ENCODE results near the gene TMEM53. TPM values are rescaled to one million over a fixed set of nuclear protein-coding genes. Genes with fewer than 3 reads are reported as not detected.
A peak's percentile ranks its signal among the peaks of the same experiment; 100 is the strongest.

The TMEM53 gene
- total RNA-seq, 1 donor from 2014 or later = 3.8 TPM

GRCh38 chr1:44631647-44632539 is 42.4 kb downstream of the TMEM53 start:
- DNase-seq (ENCODE audit: low read depth in 2 of 2) = peak; percentile 91

GRCh38 chr1:44631333-44631646 is 43.0 kb downstream of the TMEM53 start:
- DNase-seq (ENCODE audit: low read depth in 2 of 2) = no peak

GRCh38 chr1:44630116-44630515 is 44.2 kb downstream of the TMEM53 start:
- no peak for DNase-seq (ENCODE audit: low read depth in 2 of 2)

- DNase-seq (ENCODE audit: low read depth in 2 of 2) = no peak
Measured at GRCh38 chr1:44628962-44629756, 45.1 kb downstream of the TMEM53 start.

DNA sequence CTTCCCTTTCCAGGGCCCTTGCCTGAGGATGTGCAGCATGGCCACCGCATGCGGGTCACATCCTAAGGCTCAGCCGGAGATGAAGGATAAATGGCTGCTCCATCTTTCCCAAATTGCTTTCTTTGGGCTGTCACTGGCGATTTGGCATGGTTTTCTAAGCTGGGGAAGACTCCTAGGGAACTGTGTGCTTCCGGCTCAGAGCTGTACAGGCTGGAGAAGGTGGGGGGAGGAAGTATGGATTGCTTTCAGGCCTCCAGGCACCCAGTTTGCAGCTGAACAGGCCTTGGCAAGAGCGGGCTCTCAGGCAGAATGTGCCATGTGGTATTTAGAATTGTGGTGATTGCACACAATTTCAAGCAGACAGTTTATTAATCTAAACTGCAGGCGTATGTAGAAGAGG is 48.9 kb downstream of the TMEM53 start:
- no peak for DNase-seq (ENCODE audit: low read depth in 2 of 2)

- no peak for DNase-seq (ENCODE audit: low read depth in 2 of 2)
Measured at GRCh38 chr1:44624268-44624901, 49.9 kb downstream of the TMEM53 start.

- no peak for DNase-seq (ENCODE audit: low read depth in 2 of 2)
Measured at GRCh38 chr1:44621841-44622286, 52.4 kb downstream of the TMEM53 start.

DNA sequence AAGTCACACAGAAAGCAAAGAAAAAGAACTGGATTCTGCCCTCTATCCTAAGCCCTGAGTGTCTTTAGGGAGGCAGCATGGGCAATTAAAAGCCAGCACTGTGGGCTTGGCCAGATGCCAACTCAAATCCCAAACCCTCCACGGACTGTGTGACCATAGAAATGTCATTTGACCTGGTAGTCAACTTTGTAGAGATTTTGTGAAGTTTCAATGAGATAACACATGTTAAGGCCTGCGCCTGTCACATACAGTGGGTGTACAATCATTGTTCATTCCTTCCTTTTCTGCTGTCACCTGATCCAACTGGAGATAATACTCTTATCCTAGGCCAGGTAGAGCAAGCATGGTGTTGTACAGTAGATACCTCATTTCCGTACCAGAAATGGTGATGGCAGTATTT is 54.2 kb downstream of the TMEM53 start:
- DNase-seq (ENCODE audit: low read depth in 2 of 2) = no peak

DNA sequence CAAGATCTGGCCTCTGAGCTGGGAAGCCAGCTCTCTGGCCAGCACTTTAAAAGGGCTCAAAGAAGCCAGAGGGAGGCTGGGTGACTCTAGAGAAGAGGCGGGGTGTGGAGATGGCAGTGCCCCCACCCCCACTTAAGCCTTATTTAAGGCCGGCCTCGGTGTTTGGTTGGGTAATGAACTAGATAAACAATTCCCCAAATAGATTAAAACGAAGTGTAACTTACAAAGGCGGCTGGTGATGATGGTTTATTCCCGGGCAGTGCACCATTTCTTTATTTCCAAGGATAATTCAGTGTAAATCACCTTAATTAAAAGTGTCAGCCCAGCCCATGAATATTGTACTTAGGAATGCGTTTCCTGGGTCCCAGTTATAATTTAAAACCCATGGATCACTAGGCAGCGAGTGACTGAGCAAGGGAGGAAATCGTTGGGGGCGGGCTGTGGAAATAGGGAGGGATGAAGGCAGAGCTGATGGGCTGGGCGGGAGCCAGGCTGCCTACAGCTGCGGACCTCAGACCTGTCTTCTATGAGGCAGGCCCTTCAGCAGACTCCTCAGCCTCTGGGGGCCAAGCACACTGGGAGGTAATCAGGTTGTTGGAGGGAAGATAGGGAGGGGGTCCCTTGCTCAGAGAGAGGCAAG is 54.9 kb downstream of the TMEM53 start:
- DNase-seq (ENCODE audit: low read depth in 2 of 2) = no peak

GRCh38 chr1:44617703-44618029 is 56.6 kb downstream of the TMEM53 start:
- DNase-seq (ENCODE audit: low read depth in 2 of 2) = no peak

GRCh38 chr1:44616991-44617702 is 57.1 kb downstream of the TMEM53 start:
- DNase-seq (ENCODE audit: low read depth in 2 of 2) = no peak

GRCh38 chr1:44616284-44616990 is 57.8 kb downstream of the TMEM53 start:
- DNase-seq (ENCODE audit: low read depth in 2 of 2) = no peak

DNA sequence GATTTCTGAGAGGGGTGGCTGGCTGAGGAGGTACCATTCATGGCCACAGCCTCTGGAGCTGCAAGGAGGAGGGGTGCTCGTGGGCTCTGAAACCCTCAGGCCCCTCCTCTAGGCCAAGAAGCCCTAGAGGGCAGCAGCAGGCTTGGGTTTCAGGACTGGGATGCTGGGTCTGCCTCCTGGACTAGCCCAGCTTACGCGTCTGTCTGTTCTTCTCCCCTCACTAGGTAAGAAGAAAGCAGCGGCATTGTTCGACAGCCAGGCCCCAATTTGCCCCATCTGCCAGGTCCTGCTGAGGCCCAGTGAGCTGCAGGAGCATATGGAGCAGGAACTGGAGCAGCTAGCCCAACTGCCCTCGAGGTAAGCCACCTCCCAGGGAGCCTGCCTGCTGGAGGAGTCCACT is 60.3 kb downstream of the TMEM53 start:
- no peak for DNase-seq (ENCODE audit: low read depth in 2 of 2)

DNA sequence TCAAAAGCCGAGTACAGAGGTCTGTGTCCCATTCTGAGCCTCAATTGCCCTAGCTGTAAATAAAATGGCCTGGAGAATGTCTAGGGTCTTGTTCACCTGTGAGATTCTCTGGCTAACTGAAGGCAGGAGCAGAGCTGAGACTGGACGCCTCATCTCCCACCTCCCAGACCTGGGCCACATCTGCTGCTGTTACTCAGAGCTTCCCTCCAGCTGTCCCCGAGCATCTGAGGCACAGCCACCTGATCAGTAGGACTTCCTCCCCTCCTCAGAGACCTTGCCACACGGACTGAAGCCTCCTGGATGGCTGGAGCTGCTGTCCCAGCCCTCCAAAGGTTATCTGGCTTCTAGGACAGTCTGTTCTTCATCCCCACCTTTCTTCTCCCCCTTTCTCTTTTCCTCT is 62.4 kb downstream of the TMEM53 start:
- no peak for DNase-seq (ENCODE audit: low read depth in 2 of 2)

DNA sequence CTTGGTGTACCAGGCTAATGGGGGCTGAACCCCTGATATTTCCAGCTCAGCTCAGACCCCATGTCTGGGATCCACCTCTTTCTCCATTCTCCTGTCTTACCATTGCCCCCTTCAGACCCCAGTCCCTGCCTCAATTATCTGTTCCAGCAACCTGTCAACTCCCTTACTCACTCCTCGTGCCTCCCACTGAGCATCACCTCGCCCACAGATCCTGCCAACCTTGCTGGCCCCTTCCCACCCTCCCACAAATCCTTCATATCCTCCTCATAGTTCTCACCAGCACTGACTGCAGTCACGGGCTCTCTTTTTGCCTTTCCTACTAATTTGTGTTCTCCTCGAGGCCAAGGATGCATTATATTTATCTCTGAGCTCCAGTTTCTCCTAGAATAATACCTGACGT is 62.9 kb downstream of the TMEM53 start:
- no peak for DNase-seq (ENCODE audit: low read depth in 2 of 2)

DNA sequence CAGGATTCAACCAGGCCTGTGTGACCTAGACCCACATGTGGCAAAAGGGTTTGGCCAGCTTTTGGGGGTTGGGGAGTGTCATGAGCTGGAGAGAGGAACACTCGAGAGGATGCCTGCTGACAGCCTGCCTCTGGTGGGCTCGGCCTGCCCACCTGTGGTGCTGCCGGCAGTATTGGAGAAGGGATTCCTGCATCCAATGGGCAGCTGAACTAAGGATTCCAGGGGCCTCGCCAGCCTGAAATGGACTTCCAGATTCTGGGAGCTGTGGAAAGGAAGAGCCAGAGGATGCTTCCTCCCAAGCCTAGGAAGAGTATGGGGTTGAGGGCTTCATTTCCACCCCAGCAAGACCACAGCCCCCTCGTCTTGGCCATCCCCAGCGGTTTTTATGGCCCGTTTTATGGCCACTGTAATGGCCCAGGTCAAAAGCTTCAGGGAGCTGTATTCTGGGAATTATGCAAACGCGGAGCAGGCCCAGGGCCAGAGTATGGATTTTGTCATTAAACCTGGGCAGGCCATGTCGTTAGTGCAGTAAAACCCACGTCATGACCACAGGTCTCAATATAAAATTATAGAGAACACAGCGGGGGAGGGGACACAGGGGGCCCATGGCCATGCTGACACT is 63.6 kb downstream of the TMEM53 start:
- DNase-seq (ENCODE audit: low read depth in 2 of 2) = no peak

DNA sequence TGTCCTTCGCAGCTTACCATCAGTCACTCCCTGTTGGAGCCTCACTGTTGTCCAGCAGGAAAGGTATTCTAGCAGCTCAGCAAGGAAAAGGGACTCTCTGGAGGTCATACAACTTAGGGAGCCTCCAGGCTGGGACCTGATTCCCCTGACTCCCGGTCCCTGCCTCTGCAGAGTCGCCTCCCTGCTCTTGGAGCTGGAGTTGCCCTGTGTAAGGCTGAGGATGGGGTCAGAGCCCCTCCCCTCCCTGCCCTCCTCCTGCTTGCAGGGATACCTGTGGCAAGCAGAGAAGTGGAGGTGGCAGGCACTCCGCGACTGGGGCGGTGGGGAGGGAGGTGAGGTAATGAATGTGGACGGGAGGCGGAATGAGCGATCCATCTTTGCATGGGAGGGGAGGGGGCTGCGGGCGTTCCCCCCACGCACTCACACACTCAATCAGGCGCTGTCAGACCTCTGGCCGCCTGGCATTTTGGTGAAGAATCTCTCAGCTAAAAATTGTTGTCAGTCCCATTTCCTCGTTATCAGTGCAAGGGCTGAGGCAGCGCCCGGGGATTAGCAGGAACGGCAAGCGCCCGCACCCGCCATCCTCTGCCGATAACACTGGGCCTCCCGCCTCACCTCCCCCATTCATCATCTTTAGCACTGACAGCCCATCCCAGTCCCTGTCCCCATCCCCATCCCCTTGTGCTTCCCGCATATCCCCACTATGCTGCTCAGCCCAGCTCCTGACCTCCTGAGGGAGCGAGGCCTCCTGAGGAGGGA is 64.3 kb downstream of the TMEM53 start:
- DNase-seq (ENCODE audit: low read depth in 2 of 2) = no peak

GRCh38 chr1:44609412-44609767 is 64.9 kb downstream of the TMEM53 start:
- peak; percentile 29 to 54 for DNase-seq (ENCODE audit: low read depth in 2 of 2)

DNA sequence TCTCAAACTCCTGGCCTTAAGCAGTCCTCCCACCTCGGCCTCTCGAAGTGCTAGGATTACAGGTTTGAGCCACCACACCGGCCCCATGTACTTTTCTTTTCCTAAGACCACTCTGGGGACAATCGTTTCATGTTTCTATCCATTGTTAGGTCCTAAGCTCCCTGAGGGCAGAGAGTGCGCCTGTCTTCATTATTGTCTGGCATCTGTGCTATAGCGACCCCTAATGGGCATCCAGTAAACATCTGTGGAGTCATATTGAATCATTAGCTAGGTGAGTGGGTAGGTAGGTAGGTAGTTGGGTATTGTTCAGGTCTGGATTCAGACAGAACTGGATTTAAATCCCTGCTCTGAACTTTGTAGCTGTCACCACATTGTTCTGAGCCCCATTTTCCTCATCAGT is 66.1 kb downstream of the TMEM53 start:
- DNase-seq (ENCODE audit: low read depth in 2 of 2) = peak in 1 of 2 donors; percentile 9
